Mammary epithelial cell (primary cell): ENCODE data around the gene AKAP1.

ENCODE experiments used
- EZH2 ChIP-seq: IDR thresholded peaks from 2 replicates; pipeline ENCODE4 v1.6.1; 2012; ENCODE audit warnings: low read length, inconsistent platforms, borderline replicate concordance
- TF ChIP-seq, protein P1 (sequence below), 2 donors: IDR thresholded peaks in 1 of 2; conservative IDR thresholded peaks in 1 of 2; 2 replicates each; pipeline ENCODE4 v1.5.1; 2011 to 2012; ENCODE audit warnings: inconsistent platforms in 2 of 2, low read length in 2 of 2, mild to moderate bottlenecking in 2 of 2, control low read depth in 1 of 2, low read depth in 1 of 2; ENCODE audit not compliant: insufficient read depth in 1 of 2; ENCODE audit errors: extremely low read depth in 1 of 2

DNA sequence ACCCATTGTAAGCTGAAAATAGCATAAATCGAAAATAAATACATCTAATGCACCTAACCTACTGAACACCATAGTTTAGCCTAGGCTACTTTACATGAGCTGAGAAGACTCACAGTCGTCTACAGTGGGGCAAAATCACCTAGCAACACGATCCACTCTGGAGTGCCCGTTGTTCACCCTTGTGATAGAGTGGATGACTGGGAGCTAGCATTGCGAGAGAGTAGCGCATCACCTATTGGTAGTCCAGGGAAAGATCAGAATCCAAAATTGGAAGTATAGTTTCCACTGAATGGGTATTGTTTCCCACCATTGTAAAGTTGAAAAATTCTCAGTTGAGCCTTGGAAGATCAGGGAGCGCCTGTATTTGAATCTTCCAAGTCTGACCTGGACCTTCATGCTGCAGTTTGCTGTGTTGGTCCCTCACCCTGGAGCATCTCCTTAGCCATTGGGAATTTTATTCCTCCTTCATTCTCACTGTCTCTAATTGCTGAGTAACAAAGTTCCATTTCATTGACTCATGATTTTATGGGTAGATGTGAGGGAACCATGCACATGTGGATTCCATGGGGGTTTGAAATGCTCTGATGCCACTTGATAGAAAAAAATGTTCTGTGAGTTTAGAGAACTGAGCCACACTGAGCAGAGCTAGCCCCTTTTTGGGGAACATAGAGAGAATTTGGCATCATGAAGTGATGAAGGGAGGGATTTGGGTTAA lies 19.6 kb downstream of the AKAP1 start:
- TF ChIP-seq, protein P1, sequence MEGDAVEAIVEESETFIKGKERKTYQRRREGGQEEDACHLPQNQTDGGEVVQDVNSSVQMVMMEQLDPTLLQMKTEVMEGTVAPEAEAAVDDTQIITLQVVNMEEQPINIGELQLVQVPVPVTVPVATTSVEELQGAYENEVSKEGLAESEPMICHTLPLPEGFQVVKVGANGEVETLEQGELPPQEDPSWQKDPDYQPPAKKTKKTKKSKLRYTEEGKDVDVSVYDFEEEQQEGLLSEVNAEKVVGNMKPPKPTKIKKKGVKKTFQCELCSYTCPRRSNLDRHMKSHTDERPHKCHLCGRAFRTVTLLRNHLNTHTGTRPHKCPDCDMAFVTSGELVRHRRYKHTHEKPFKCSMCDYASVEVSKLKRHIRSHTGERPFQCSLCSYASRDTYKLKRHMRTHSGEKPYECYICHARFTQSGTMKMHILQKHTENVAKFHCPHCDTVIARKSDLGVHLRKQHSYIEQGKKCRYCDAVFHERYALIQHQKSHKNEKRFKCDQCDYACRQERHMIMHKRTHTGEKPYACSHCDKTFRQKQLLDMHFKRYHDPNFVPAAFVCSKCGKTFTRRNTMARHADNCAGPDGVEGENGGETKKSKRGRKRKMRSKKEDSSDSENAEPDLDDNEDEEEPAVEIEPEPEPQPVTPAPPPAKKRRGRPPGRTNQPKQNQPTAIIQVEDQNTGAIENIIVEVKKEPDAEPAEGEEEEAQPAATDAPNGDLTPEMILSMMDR (conservative IDR thresholded peaks at IDR 0.05 in 1 of 2, IDR thresholded peaks at IDR 0.05 in 1 of 2; ENCODE audit: extremely low read depth in 1 of 2, insufficient read depth in 1 of 2, low read depth in 1 of 2, low read length in 2 of 2), result no peak
- TF ChIP-seq EZH2, result no peak
